H1 (cell line): Measurements from ENCODE around the gene TBC1D22A. TPM values are rescaled to one million over a fixed set of nuclear protein-coding genes. Genes with fewer than 3 reads are reported as not detected.

Experiments
- CTCF ChIA-PET: fragments of 300-600 bp; sonication (Branson Sonifier 250); formaldehyde crosslinking; loops from one replicate; lab custom pipeline; 2021; ENCODE audit not compliant: partially characterized antibody; lab: Charles Lee
- POLR2A ChIA-PET: fragments of 300-600 bp; sonication (Branson Sonifier 250); formaldehyde crosslinking; loops from one replicate; lab custom pipeline; 2021; ENCODE audit warnings: inconsistent platforms; ENCODE audit not compliant: partially characterized antibody; lab: Charles Lee
- DNase-seq, 2 experiments: peaks; one replicate each; pipeline versions ENCODE4 v3.0.0 to v3.0.0-alpha.2; 2010 to 2022; ENCODE audit warnings: low spot score in 2 of 2, low read depth in 1 of 2, mixed read lengths in 1 of 2
- FAIRE-seq: peaks from 2 replicates; lab custom pipeline; 2011; peaks lifted over from hg19 to GRCh38; lab: Jason Lieb, UNC
- H2AFZ ChIP-seq: 2 replicates; pipeline ENCODE4 v1.8.1; 2012; ENCODE audit warnings: low read length, inconsistent platforms
- H2AK5ac ChIP-seq: 2 replicates; pipeline ENCODE4 v1.6.1; 2013; ENCODE audit warnings: low read depth, low read length
- H2BK120ac ChIP-seq: replicated peaks from 2 replicates; pipeline ENCODE3; 2013; ENCODE audit warnings: low read depth, low read length, inconsistent platforms
- H2BK12ac ChIP-seq: 2 replicates; pipeline ENCODE4 v1.6.1; 2013; ENCODE audit warnings: low read depth, low read length
- H2BK15ac ChIP-seq: 2 replicates; pipeline ENCODE4 v1.6.1; 2013; ENCODE audit warnings: low read length
- H2BK20ac ChIP-seq: 2 replicates; pipeline ENCODE4 v1.6.1; 2013; ENCODE audit warnings: low read length
- H2BK5ac ChIP-seq: 2 replicates; pipeline ENCODE4 v1.6.1; 2013; ENCODE audit warnings: low read depth, low read length
- H3K14ac ChIP-seq: 2 replicates; pipeline ENCODE4 v1.6.1; 2013; ENCODE audit warnings: inconsistent platforms; ENCODE audit not compliant: insufficient read length
- H3K18ac ChIP-seq: 2 replicates; pipeline ENCODE4 v1.6.1; 2013; ENCODE audit warnings: low read length; ENCODE audit errors: extremely low read depth
- H3K23ac ChIP-seq: 2 replicates; pipeline ENCODE4 v1.6.1; 2013; ENCODE audit warnings: inconsistent platforms; ENCODE audit not compliant: insufficient read length
- H3K23me2 ChIP-seq: 2 replicates; pipeline ENCODE4 v1.6.1; 2013; ENCODE audit warnings: low read depth, low read length
- H3K27ac ChIP-seq: 2 replicates; pipeline ENCODE4 v1.6.1; 2011; ENCODE audit warnings: low read depth, low read length, inconsistent platforms
- H3K27me3 ChIP-seq, 4 experiments: replicated peaks in 1 of 4; 1 replicate in 1 of 4; 2 replicates in 3 of 4; pipeline versions ENCODE4 v1.6.1 to v1.8.1; 2011 to 2013; ENCODE audit warnings: low read length in 3 of 4, mild to moderate bottlenecking in 3 of 4, inconsistent platforms in 2 of 4, mixed read lengths in 2 of 4, moderate library complexity in 1 of 4; ENCODE audit not compliant: control insufficient read depth in 3 of 4, insufficient read depth in 3 of 4; ENCODE audit errors: extremely low read depth in 1 of 4
- H3K36me3 ChIP-seq, 4 experiments: 2 replicates each; pipeline versions ENCODE4 v1.6.1 to v1.8.1; 2011 to 2013; ENCODE audit warnings: mild to moderate bottlenecking in 4 of 4, low read length in 3 of 4, moderate library complexity in 2 of 4, control low read depth in 1 of 4, inconsistent platforms in 1 of 4; ENCODE audit not compliant: insufficient read depth in 4 of 4, control insufficient read depth in 2 of 4
- H3K4ac ChIP-seq: replicated peaks from 2 replicates; pipeline ENCODE3; 2013; ENCODE audit warnings: low read length, low read depth, mixed read lengths, inconsistent platforms; ENCODE audit not compliant: insufficient read length
- H3K4me1 ChIP-seq, 4 experiments: replicated peaks in 1 of 4; 1 replicate in 1 of 4; 2 replicates in 3 of 4; pipeline versions ENCODE4 v1.6.1 to v1.8.1; 2011 to 2013; ENCODE audit warnings: low read length in 3 of 4, inconsistent platforms in 2 of 4, mixed read lengths in 1 of 4; ENCODE audit not compliant: insufficient read depth in 4 of 4, control insufficient read depth in 3 of 4
- H3K4me2 ChIP-seq, 2 experiments: 2 replicates each; pipeline versions ENCODE4 v1.6.1 to v1.8.1; 2011 to 2013; ENCODE audit warnings: low read depth in 2 of 2, low read length in 2 of 2, control low read depth in 1 of 2, inconsistent platforms in 1 of 2, mild to moderate bottlenecking in 1 of 2; ENCODE audit not compliant: insufficient read depth in 1 of 2
- H3K4me3 ChIP-seq, 4 experiments: fragments of 200-600, 300-600 bp in 1 of 4; sonication (generic), shearing (Covaris generic), sonication (Bioruptor Twin) in 1 of 4; 2 replicates each; pipeline versions ENCODE4 v1.5.1 to v1.8.1; 2011 to 2016; ENCODE audit warnings: low read length in 4 of 4, low read depth in 3 of 4, control low read depth in 2 of 4, inconsistent platforms in 2 of 4, mild to moderate bottlenecking in 2 of 4, mixed read lengths in 1 of 4, moderate library complexity in 1 of 4; ENCODE audit not compliant: insufficient read depth in 2 of 4; ENCODE audit errors: extremely low read depth in 1 of 4
- H3K56ac ChIP-seq: replicated peaks from 2 replicates; pipeline ENCODE3; 2013; ENCODE audit warnings: low read depth, mild to moderate bottlenecking, mixed read lengths, low read length, inconsistent platforms; ENCODE audit not compliant: insufficient read length
- H3K79me1 ChIP-seq: 2 replicates; pipeline ENCODE4 v1.6.1; 2013; ENCODE audit warnings: low read depth, low read length, control low read depth
- H3K79me2 ChIP-seq, 2 experiments: 2 replicates each; pipeline versions ENCODE4 v1.6.1 to v1.8.1; 2012 to 2013; ENCODE audit warnings: low read length in 2 of 2, mild to moderate bottlenecking in 2 of 2, inconsistent platforms in 1 of 2; ENCODE audit not compliant: insufficient read depth in 2 of 2, control insufficient read depth in 1 of 2
- H3K9ac ChIP-seq, 4 experiments: replicated peaks in 1 of 4; 1 replicate in 1 of 4; 2 replicates in 3 of 4; pipeline versions ENCODE4 v1.6.1 to v1.8.1; 2011 to 2013; ENCODE audit warnings: low read depth in 3 of 4, low read length in 3 of 4, control low read depth in 2 of 4, mild to moderate bottlenecking in 2 of 4, moderate library complexity in 2 of 4, inconsistent platforms in 1 of 4; ENCODE audit errors: extremely low read depth in 1 of 4
- H3K9me3 ChIP-seq, 2 experiments: 2 replicates each; pipeline versions ENCODE4 v1.6.1 to v1.8.1; 2012 to 2013; ENCODE audit warnings: mild to moderate bottlenecking in 2 of 2, moderate library complexity in 2 of 2, control low read depth in 1 of 2, inconsistent platforms in 1 of 2, low read depth in 1 of 2, low read length in 1 of 2, mixed read lengths in 1 of 2; ENCODE audit not compliant: insufficient read depth in 2 of 2
- H4K20me1 ChIP-seq, 2 experiments: replicated peaks in 1 of 2; 2 replicates each; pipeline versions ENCODE3 to v1.8.1; 2011 to 2013; ENCODE audit warnings: inconsistent platforms in 2 of 2, low read length in 2 of 2, mild to moderate bottlenecking in 1 of 2; ENCODE audit not compliant: insufficient read depth in 2 of 2, control insufficient read depth in 1 of 2
- H4K5ac ChIP-seq: 2 replicates; pipeline ENCODE4 v1.6.1; 2013; ENCODE audit warnings: low read length, low read depth, mixed read lengths, inconsistent platforms; ENCODE audit not compliant: insufficient read length
- H4K8ac ChIP-seq: 2 replicates; pipeline ENCODE4 v1.8.0; 2013; ENCODE audit warnings: mild to moderate bottlenecking, moderate library complexity, low read length, inconsistent platforms; ENCODE audit not compliant: insufficient read depth; ENCODE audit errors: extremely low read depth
- H4K91ac ChIP-seq: replicated peaks from 2 replicates; pipeline ENCODE3; 2013; ENCODE audit warnings: low read length, mixed read lengths, inconsistent platforms; ENCODE audit not compliant: insufficient read length
- CREB1 ChIP-seq: IDR thresholded peaks from 2 replicates; pipeline ENCODE4 v1.6.1; 2012; ENCODE audit warnings: inconsistent platforms
- EZH2 ChIP-seq: fragments of 200-600 bp; sonication (generic); IDR thresholded peaks from 2 replicates; pipeline ENCODE4 v1.7.1; 2012; ENCODE audit warnings: low read depth, mild to moderate bottlenecking, moderate library complexity, low read length, inconsistent platforms; ENCODE audit not compliant: severe bottlenecking
- HDAC6 ChIP-seq: IDR thresholded peaks from one replicate; pipeline ENCODE4 v1.7.1; 2012; ENCODE audit warnings: low read depth, mild to moderate bottlenecking, inconsistent platforms, low read length, moderate library complexity
- PHF8 ChIP-seq: fragments of 200-600 bp; sonication (generic); conservative IDR thresholded peaks from 2 replicates; pipeline ENCODE4 v1.7.1; 2012; ENCODE audit warnings: low read depth, mild to moderate bottlenecking, inconsistent platforms, low read length, moderate library complexity
- SP2 ChIP-seq: IDR thresholded peaks from 2 replicates; pipeline ENCODE4 v1.6.1; 2012; ENCODE audit warnings: mild to moderate bottlenecking, low read length, inconsistent platforms
- WGBS, 2 experiments: shearing (Covaris generic) in 1 of 2; methylation state at CpG; one replicate each; pipeline versions ENCODE4 v1.1.6 to v1.1.7; 2013 to 2015; ENCODE audit warnings: low lambda C conversion rate in 2 of 2, mixed read lengths in 2 of 2, inconsistent platforms in 1 of 2, low coverage in 1 of 2, missing lambda C conversion rate in 1 of 2; ENCODE audit not compliant: insufficient replicate concordance in 2 of 2, insufficient coverage in 1 of 2, insufficient read length in 1 of 2; ENCODE audit errors: extremely low coverage in 1 of 2, missing lambda C conversion rate in 1 of 2; 5-methylcytosine and 5-hydroxymethylcytosine counted together
- long read RNA-seq, 2 experiments: library from RNA in 1 of 2; library from capped mRNA in 1 of 2; stranded (forward); transcript quantifications; one replicate each; pipeline ENCODE4 v2.0.0, GENCODE V29; 2021; ENCODE audit warnings: inconsistent platforms in 1 of 2
- polyA minus RNA-seq, 3 experiments: library from RNA; depleted of rRNA, polyadenylated mRNA; stranded (reverse); fragments of >200 nt; gene quantifications; 1 replicate in 2 of 3; 2 replicates in 1 of 3; pipeline ENCODE4 v1.2.3, GENCODE V29; 2011
- polyA plus RNA-seq, 7 experiments: library from polyadenylated mRNA; depleted of rRNA in 3 of 7; stranded (reverse) in 5 of 7; unstranded in 2 of 7; fragments of >200 nt in 5 of 7; fragments of 200-250 nt in 2 of 7; gene quantifications; 1 replicate in 5 of 7; 2 replicates in 1 of 7; 4 replicates in 1 of 7; pipeline versions ENCODE4 v1.2.1 to v1.2.3, GENCODE V29; 2011 to 2013; ENCODE audit warnings: missing spikeins in 2 of 7, mixed read lengths in 2 of 7
- total RNA-seq: library from RNA; stranded (reverse); fragmentation: NEBNext Ultra II Directional; extraction: Animal tissue kit (Norgen Biotek cat#: 25700); gene quantifications from 2 replicates; pipeline ENCODE4 v1.2.1, GENCODE V29; 2021

Gene TBC1D22A, protein sequence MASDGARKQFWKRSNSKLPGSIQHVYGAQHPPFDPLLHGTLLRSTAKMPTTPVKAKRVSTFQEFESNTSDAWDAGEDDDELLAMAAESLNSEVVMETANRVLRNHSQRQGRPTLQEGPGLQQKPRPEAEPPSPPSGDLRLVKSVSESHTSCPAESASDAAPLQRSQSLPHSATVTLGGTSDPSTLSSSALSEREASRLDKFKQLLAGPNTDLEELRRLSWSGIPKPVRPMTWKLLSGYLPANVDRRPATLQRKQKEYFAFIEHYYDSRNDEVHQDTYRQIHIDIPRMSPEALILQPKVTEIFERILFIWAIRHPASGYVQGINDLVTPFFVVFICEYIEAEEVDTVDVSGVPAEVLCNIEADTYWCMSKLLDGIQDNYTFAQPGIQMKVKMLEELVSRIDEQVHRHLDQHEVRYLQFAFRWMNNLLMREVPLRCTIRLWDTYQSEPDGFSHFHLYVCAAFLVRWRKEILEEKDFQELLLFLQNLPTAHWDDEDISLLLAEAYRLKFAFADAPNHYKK
- total RNA-seq, result 18.4 and 19.0 TPM in 2 replicates
- 11.9 and 14.0 TPM in 2 replicates for polyA plus RNA-seq (2011; rRNA removed)
- polyA plus RNA-seq (2011; cell fraction: cytosol; rRNA removed), result 11.3 TPM
- polyA plus RNA-seq (2011; cell fraction: nucleus; rRNA removed), result 11.6 TPM
- polyA plus RNA-seq (2012, experiment 1 of 2), result 11.4 to 14.8 TPM (median 13.5 TPM) in 4 replicates
- 14.1 TPM for polyA plus RNA-seq (2012, experiment 2 of 2)
- 9.6 TPM for polyA plus RNA-seq (2013, experiment 1 of 2)
- 9.5 TPM for polyA plus RNA-seq (2013, experiment 2 of 2)
- polyA minus RNA-seq (2011; rRNA and poly(A)+ RNA removed), result 10.9 and 12.5 TPM in 2 replicates
- polyA minus RNA-seq (2011; cell fraction: cytosol; rRNA and poly(A)+ RNA removed), result 11.4 TPM
- 19.0 TPM for polyA minus RNA-seq (2011; cell fraction: nucleus; rRNA and poly(A)+ RNA removed)
- long read RNA-seq, experiment 1, transcript TBC1D22A-201 (13 exons, 3,787 nt), result major isoform, 5 of 15 reads
- long read RNA-seq, experiment 1, partial matches to known transcripts, result 8 of 15 reads
- long read RNA-seq, experiment 1, other reads (novel, unspliced or antisense), result 2 of 15 reads
- long read RNA-seq, experiment 2, partial matches to known transcripts, result 0 of 4 reads
- long read RNA-seq, experiment 2, other reads (novel, unspliced or antisense), result 3 of 4 reads

DNA sequence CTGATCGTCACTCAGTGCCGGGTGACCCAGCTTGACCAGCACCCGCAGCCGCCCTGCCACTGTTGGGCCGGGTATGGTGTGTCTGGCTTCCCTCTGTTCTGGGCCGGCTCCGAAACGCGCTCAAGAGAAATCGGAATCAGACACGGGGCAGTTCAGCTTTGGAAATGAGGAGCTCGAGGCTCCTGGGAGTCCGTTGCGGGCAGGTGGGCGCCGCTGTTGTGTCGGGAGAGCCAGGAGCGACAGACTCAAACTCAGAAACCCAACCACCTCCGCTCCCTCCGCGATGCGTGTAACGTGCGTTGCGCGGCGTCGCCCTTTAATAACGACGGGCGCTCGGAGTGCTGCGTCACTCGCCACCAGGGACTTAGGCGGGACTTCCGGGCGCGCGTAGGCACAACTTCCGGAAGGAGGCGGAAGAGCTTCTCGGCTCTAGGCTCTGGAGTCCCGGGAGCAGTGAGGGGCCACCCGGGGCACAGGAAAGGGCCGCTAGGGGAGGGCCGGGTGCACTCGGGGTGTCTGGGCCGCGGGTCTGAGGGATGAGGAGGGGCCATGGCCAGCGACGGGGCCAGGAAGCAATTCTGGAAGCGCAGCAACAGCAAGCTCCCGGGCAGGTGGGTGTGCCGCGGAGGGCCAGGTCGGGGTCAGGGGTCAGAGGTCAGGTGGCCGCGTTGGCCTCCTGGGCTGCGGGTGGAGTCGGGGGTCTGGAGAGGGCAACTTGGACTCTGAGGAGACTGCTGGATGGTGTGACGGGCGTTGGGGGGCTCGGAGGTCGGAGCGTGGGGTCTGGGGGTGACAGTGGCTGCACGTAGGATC lies at the start of gene TBC1D22A:
TBC1D22A (plus strand) TSS at position 413 of the 813 bp plus-strand sequence; CDS start at position 550, 137 bp downstream.
- H4K20me1 ChIP-seq, result peaks cover 2 to 5% of the 10 kb centered on the region in 2 experiments
- TF ChIP-seq SP2, result no peak; the same call in 1 of the 2 replicates
- TF ChIP-seq CREB1, result peak; percentile 99
- no peak for TF ChIP-seq HDAC6
- peak; percentile 98 for TF ChIP-seq PHF8
- TF ChIP-seq EZH2, result no peak

More for the DNA sequence above, at the start of gene TBC1D22A:
- Histone ChIP-seq H3K4me1 (peaks cover 0 to 4% (median 0%) of the 10 kb centered on the region in 4 experiments; a peak in 4 of 7 replicates), H3K79me2 (peaks cover 13 to 54% of the 10 kb centered on the region in 2 experiments), H3K14ac (no peak within 1 kb of the TSS), H3K23ac (no peak within 1 kb of the TSS), H3K18ac (peak within 1 kb of the TSS; percentile 92), H2BK120ac (no peak within 1 kb of the TSS), H3K79me1 (peaks cover 9% of the 10 kb centered on the region; the same call in 1 of the 2 replicates), H3K56ac (peak within 1 kb of the TSS; percentile 77), H3K4me3 (peak within 1 kb of the TSS; percentile 85 to 98 (median 92)), H4K5ac (peak within 1 kb of the TSS; percentile 96), H2BK20ac (no peak within 1 kb of the TSS), H3K9ac (peak within 1 kb of the TSS; percentile 53 to 97 (median 92)), H3K9me3 (0 out of 4 replicates have a peak, but pooled peaks cover 0 to under 1% of the 10 kb centered on the region in 2 experiments), H2BK15ac (no peak within 1 kb of the TSS), H3K36me3 (peaks cover 0 to 9% (median 0%) of the 10 kb centered on the region in 4 experiments; a peak in 2 of 8 replicates), H4K8ac (peak within 1 kb of the TSS; percentile 98), H2AFZ (peak within 1 kb of the TSS; percentile 24; the same call in 1 of the 2 replicates), H2BK5ac (peak within 1 kb of the TSS; percentile 92), H2BK12ac (0 out of 2 replicates have a peak within 1 kb of the TSS, but pooled peaks have one; percentile 60), H3K27ac (peak within 1 kb of the TSS; percentile 90), H3K4ac (peak within 1 kb of the TSS; percentile 85), H4K91ac (peak within 1 kb of the TSS; percentile 83), H2AK5ac (no peak within 1 kb of the TSS; the same call in 1 of the 2 replicates), H3K27me3 (no peaks in the 10 kb centered on the region), H3K23me2 (peaks cover 7% of the 10 kb centered on the region), H3K4me2 (peak within 1 kb of the TSS; percentile 78 to 91)
- WGBS, 2 experiments, result 1% methylated on average over 57 of the region's 66 CpGs; no CpG with 5 or more reads in 1 of the 2 experiments
- DNase-seq, result peak; percentile 63 to 94
- no peak for FAIRE-seq
- POLR2A ChIA-PET, result interaction anchor here (0.6 to 3.0 kb wide), 38 partner anchors 9 to 1793 kb away, joined by 3 to 41 read pairs (median 4); no protein-coding TSS in a partner anchor
- CTCF ChIA-PET, result interaction anchor here (0.9 to 1.5 kb wide), 6 partner anchors 11 to 199 kb away, joined by 3 to 8 read pairs (median 4); no protein-coding TSS in a partner anchor
